ENCODE measurements around the gene TTF2. TPM values are rescaled to one million over a fixed set of nuclear protein-coding genes. Genes with fewer than 3 reads are reported as not detected.

Gene TTF2
- total RNA-seq, 1 donor from 2014 or later, result 53.0 TPM

- no peak for DNase-seq (ENCODE audit: low read depth)
- TF ChIP-seq CTCF (conservative IDR thresholded peaks at IDR 0.05; ENCODE audit: low read depth, low read length), result no peak
- peak overlapping the region; percentile 92 for H3K4me3 ChIP-seq (ENCODE audit: low read depth, low read length)
Observed at GRCh38 chr1:117122330-117123025, 62.4 kb downstream of the TTF2 start.

GRCh38 chr1:117123274-117123673, 63.1 kb downstream of the TTF2 start:
- no peak for DNase-seq (ENCODE audit: low read depth)
- TF ChIP-seq CTCF (conservative IDR thresholded peaks at IDR 0.05; ENCODE audit: low read depth, low read length), result no peak
- no peak overlapping the region for H3K4me3 ChIP-seq (ENCODE audit: low read depth, low read length)

GRCh38 chr1:117124661-117125060, 64.5 kb downstream of the TTF2 start:
- no peak overlapping the region for H3K4me3 ChIP-seq (ENCODE audit: low read depth, low read length)
- no peak for TF ChIP-seq CTCF (conservative IDR thresholded peaks at IDR 0.05; ENCODE audit: low read depth, low read length)
- DNase-seq (ENCODE audit: low read depth), result no peak

GRCh38 chr1:117127795-117128194, 67.7 kb downstream of the TTF2 start:
- H3K4me3 ChIP-seq (ENCODE audit: low read depth, low read length), result no peak overlapping the region
- no peak for DNase-seq (ENCODE audit: low read depth)
- TF ChIP-seq CTCF (conservative IDR thresholded peaks at IDR 0.05; ENCODE audit: low read depth, low read length), result no peak

- no peak overlapping the region for H3K4me3 ChIP-seq (ENCODE audit: low read depth, low read length)
Observed at GRCh38 chr1:117128323-117129079, 68.4 kb downstream of the TTF2 start.

GRCh38 chr1:117130526-117130925, 70.4 kb downstream of the TTF2 start:
- no peak for TF ChIP-seq CTCF (conservative IDR thresholded peaks at IDR 0.05; ENCODE audit: low read depth, low read length)
- no peak for DNase-seq (ENCODE audit: low read depth)
- no peak overlapping the region for H3K4me3 ChIP-seq (ENCODE audit: low read depth, low read length)

More at GRCh38 chr1:117128323-117129079, 68.4 kb downstream of the TTF2 start:
- peak; percentile 62 for TF ChIP-seq CTCF (conservative IDR thresholded peaks at IDR 0.05; ENCODE audit: low read depth, low read length)
- no peak for DNase-seq (ENCODE audit: low read depth)
